GM04503 (cell line): Measurements from ENCODE around the gene DLG2.
"Not testable (repeated sequence)": the region's sequence is repeated elsewhere in the genome, so short reads cannot be mapped to it uniquely, and the experiment has no call there.

ENCODE experiments used
- DNase-seq: peaks from one replicate; pipeline ENCODE4 v3.0.0-alpha.2; 2012; ENCODE audit warnings: low read depth

Gene DLG2

DNA sequence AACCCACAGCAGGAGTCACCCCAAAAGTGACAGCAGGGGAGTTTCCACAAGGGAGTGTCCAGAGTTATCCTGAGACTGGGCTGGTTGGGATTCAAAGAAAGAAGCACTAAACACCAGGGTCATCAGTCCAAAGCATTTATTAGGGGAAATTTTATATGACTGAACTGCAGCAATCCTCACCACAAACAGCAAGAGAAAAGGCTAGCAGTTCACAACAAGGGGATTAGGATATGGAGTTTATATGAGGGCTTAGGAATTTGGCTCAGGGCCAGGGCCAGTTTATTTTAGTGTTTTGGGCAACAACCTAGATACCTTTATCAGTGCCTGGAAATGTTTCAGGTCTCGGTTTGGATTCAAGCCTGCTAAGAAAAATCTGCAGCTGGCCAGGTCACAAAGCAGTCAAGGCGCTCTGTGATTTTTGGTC is 16.1 kb upstream of the DLG2 start:
- DNase-seq = no peak

DNA sequence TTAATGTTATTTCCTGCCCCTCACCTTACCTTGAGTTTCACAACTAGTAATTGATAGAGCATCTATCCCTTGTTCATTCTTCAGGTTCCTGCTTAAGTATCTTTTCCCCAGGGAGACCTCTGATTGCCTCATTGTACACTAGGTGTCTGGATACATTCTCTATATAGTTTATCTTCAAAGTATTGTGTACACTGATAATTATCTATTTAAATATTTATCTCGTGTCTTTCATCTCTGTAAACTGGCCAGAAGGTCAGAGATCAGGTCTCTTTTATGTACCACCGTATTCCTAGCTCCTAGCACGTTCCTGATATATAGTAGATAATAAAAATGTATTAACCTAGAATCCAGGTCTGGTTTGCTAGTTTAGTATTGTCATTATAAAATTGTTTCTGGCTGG is 7.6 kb upstream of the DLG2 start:
- DNase-seq = no peak

DNA sequence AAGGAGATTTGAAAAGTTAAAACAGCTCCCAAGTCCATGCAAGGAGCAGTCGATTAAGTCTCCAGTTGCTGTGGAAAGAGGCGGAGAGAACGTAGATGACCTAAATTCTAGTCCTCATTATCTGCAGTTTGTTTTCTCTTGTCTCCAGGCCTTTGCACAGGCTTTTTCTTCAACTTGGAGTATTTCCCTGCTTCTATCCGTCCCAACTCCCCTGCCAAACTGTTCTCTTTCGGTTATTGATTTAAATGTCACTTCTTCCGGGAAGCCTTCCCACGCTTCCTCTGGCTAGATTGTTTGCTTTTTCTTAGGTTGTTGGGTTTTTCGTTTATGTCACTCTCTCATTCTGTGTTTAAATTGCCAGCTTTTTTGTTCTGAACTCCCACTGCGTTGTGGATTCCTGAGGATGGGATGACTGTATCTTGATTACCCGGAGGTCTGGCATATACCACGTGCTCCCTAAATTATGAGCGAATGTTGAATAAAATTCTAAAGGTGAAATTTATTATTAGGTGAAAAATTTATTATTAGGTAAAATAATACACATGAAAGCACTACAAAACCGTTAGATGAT is 1.7 kb upstream of the DLG2 start:
- no peak for DNase-seq

DNA sequence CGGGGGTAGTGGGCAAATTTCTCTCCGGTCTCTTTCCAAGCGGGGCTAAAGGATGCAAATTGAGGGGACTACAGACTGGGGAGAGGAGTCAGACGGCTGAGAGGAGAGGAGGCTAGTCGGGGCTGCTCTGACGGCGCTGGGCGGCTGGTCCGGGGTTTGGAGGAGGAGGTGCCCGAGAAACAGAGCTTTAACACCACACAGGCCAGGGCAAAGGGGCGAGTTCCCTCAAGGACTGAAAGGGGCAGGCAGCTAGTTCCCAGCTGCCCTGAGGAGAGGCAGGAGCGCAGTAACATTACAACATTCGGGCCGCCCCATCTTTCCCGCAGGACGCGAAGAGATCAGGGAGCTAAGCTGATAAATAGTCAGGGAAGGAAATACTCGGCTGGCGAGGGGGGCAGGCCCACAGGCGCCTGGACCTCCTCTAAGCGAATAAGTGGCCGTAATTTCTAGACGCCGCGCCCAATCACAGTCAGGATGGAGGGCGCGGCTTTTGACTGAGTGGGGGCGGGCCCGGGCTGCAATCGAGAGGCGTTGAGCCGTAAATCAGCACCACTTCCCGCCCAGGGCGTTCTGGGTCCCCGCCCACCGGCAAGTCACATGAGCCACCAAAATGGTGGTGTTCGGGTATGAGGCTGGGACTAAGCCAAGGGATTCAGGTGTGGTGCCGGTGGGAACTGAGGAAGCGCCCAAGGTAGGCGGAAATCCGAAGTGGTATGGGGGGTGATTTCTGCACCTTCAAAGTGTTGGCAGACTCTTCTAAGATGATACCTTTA is 1.0 kb upstream of the DLG2 start, which contains the start of gene TMEM126B:
TSS of gene TMEM126B (plus strand) at position 596 of the 773 bp plus-strand sequence. CDS start at position 611, 15 bp downstream.
- peak; percentile 88 for DNase-seq

DNA sequence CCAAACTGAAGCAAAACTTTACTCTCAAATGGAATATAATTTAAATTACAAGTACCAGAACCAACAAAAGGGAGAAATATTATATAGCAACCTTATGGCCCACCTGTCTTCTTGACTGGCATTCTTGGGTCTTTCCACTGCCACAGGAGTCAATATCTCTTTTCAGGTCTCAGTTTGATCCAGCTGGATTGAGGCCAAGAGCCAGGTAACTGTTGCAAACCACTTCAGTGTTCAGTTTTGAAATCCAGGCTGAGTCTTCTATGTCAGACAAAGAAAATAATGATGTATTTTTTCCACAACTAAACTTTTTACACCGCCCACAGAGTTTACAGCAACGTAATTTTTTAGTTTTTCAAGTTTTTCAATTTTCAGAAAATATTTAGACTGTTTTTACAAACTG is 648 bp downstream of the DLG2 start:
- no peak for DNase-seq

DNA sequence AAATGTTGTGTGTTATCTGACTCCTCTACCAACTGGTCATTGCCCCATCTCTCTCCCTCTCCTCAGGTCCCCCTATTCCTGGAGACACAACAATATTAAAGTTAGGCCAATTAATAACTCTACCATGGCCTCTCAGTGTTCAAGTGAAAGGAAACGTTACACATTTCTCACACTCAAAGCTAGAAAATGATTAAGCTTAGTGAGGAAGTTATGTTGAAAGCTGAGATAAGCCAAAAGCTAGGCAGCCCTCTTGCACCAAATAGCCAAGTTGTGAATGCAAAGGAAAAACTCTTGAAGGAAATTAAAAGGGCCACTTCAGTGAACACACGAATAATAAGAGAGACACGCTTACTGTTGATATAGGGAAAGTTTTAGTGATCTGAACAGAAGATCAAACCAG is 6.9 kb downstream of the DLG2 start:
- no peak for DNase-seq

DNA sequence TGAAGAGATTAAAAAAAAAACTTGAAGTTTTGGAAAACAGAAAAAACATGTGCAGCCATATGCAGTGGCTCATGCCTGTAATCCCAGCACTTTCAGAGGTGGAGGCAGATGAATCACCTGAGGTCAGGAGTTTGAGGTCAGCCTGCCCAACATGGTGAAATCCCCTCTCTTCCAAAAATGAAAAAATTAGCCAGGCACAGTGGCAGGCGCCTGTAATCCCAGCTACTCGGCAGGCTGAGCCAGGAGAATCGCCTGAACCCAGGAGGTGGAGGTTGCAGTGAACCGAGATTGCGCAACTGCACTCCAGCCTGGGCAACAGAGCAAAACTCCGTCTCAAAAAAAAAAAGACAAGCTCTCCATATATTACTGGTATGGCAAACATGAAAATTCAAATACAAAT is 7.6 kb downstream of the DLG2 start:
- DNase-seq = no peak

DNA sequence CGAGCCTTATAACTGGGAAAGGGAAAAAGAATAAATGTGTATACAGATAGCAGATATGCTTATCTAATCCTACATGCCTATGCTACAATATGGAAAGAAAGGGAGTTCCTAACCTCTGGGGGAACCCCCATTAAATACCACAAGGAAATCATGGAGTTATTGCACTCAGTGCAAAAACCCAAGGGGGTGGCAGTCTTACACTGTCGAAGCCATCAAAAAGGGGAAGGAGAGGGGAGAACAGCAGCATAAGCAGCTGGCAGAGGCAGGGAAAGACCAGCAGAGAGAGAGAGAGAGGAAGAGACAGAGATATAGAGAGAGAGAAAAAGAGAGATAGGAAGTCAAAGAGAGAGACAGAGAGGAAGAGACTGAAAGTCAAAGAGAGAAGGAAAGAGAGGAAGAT is 15.5 kb downstream of the DLG2 start:
- DNase-seq = not testable (repeated sequence)

DNA sequence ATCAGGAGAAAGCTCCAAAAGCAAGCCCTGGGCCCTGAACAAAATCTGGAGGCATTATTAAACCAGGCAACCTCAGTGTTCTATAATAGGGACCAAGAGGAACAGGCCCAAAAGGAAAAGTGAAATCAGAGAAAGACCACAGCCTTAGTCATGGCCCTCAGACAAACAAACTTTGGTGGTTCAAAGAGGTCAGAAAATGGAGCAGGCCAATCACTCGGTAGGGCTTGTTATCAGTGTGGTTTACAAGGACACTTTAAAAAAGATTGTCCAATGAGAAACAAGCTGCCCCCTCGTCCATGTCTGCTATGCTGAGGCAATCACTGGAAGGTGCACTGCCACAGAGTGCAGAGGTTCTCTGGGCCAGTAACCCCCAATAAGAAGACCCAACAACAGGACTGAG is 17.9 kb downstream of the DLG2 start:
- DNase-seq = not testable (repeated sequence)

DNA sequence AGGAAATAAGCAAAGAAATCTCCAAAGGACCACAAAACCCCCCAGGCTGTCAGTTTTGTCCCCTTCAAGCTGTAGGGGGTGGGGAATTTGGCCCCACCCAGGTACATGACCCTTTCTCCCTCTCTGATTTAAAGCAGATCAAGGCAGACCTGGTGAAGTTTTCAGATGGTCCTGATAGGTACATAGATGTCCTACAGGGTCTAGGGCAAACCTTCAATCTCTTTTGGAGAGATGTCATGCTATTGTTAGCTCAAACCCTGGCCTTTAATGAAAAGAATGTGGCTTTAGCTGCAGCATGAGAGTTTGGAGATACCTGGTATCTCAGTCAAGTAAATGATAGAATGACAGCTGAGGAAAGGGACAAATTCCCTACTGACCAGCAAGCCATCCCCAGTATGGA is 18.5 kb downstream of the DLG2 start:
- DNase-seq = not testable (repeated sequence)

DNA sequence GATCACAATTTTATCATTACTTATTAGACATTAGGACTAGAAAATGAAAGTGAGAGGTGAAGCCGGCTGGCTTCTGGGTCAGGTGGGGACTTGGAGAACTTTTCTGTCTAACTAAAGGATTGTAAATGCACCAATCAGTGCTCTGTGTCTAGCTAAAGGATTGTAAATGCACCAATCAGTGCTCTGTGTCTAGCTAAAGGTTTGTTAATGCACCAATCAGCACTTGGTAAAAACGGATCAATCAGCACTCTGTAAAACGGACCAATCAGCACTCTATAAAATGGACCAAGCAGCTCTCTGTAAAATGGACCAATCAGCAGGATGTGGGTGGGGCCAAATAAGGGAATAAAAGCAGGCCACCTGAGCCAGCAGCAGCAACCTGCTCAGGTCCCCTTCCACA is 20.9 kb downstream of the DLG2 start:
- not testable (repeated sequence) for DNase-seq

DNA sequence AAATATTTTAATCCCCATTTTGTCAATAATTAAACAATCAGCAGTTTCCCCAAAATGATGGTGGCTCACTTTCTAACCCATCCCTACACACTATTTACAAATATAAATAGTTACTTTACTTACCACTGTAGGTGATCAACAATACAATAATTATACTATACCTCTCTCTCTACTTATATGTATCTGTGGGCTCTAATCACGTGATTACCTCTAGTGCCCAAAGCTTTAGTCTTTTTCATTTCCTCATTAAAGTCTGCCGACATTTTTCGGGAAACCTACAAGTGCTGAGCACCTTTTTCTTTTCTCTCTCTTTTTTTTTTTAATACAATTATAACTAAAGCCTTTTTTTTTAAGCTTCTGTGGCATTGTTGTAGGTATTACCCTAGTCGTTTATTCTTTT is 23.9 kb downstream of the DLG2 start:
- no peak for DNase-seq

DNA sequence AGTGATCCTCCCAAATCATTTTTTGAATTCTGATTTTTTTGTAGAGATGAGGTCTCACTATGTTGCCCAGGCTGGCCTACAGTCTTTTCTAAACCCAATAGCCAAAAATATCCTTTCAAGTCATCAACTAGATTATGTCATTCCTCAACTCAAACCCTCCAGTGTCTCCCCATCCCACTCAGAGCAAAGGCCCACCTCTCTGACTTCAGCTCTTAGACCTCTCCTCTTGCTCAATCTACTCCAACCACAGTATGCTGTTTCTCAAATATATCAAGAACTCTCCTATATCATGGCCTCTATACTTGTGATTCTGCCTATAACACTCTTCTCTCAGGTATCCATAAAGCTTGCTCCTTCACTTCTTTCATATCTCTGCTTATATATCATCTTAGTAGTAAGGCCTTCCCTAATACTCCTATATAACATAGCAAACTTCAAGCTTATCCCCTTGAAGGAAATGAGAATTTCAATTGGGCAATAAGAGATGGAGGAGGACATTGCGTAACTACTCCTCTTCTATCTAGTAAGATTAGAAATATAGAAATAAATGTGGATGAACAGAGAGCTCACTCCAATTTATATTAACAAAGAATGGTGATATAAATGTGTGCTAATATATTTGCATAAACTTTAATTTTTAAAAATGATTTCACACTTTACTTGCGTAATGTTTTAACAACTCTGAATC is 24.5 kb downstream of the DLG2 start:
- DNase-seq = no peak

DNA sequence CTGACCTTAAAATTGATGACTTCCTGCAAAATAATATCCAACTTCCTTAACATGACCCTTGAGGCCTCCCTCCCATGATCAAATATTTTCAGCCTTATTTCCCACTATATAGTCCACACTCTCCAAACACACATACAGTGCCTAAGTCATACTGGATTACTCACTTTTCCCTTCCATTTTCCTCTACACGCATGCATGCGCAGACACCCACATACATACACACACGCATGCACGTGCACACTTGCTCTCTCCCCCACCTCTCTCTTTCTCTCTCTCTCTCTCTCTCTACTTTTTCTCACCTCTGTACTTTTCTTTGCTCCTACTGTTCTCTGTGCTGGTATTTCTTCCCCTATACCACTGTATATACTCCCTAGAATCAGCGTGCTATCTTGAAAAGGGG is 28.1 kb downstream of the DLG2 start:
- no peak for DNase-seq

DNA sequence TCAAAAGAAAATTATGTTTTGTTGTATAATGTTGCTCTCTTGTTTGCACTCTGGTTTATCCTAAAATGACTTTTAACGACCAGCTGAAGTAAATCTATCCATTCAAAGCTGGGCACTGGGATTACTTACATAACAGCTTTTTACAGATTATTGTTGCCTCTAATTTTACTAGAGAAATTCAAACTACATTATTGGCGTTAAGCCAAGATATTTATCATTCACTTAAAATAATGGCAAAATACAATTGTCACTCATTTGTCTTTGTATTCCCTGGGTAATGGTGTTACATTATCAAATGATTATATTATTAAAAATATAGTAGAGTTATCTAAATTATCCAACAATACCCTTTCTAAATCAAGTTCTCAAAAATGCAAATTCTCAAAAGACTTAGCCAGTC is 30.3 kb downstream of the DLG2 start:
- no peak for DNase-seq

DNA sequence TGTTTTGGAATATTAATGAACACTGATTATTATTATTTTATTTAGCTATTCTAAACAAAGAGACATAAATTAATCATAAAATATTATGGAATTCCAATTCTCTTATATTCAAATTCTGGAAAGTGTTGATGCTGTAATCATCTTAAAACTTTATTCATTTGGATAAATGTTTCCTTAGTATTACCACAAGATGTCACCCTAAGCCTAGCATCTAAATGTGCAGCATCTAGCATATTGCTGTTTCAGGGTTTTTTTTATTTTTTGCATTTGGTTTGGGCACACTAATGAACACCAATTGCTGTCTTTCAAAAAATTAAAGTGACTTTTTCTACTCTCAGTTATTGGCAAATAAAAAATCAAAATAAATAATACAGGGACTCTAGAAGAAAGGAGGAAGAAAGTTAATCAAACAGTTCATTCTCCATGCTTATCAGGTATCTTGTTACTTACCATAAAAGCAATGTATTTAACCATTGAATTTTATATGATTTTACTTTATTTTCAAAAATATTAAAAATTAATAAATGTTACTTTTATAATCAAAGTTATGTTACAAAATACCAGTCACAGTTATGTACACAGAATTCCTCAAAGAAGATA is 31.8 kb downstream of the DLG2 start:
- peak; percentile 9 for DNase-seq

DNA sequence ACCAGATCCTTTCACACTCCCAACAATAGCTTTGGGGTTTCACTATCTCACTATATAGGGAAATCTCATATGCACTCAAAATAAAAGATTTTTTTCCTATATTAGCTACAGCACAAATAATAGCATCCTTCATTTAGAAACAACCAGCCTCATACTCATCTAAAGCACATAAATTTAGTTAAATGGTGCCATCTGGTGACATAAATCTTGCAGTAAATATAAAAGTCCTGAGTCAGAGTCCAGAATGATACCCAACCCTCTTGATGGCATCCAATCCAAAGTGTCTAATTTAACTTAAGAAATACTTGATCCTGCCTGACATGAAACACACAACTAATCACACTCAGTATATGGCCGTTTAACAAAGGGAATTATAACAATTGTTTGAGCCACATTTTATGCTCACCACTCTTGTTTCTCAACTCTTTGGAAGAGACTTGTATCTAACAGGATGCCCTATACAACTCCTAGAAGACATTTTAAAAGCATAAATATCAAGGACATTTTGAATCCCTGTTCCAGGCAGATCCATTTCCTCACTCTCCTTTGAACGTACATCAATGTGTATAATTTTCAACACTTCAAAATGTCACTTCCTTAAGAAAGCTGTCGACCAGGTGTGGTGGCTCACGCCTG is 36.2 kb downstream of the DLG2 start:
- DNase-seq = peak; percentile 13

DNA sequence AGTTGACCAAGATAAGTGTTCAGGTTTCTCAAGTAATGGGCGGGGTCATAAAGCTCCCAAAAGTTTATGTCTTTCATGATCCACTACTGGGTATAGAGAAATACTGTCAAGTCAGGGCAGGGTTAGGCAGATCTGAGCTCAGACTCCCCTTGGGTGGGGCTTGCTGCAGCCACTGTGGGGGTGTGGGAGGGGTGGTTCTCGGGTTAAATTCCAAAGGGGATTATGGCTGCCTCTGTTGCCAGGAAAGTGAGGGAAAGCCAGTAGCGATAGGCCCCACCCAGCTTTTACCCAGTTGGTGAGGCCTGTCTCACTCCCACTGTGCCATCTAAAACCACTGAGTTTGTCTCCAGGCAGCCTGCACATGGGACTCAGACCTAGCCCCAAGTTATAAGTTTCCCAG is 37.8 kb downstream of the DLG2 start:
- no peak for DNase-seq

DNA sequence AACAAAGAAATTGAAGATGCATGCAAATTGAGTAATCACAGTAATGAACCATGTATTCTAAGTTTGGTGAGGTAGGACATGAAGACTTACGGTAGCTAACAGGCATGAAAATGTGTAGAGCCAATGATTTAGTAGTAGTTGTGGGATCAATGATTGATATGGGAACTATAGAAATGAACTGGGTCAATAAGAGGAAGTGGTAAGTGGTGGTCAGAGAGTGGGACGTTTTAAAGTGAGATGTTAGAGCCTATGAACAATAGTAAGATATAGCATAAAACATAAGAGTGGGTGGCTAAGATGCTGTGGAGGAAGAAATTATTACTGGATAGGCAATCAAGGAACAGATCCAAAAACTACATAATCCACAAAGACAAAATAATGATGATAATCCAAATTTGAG is 45.0 kb downstream of the DLG2 start:
- no peak for DNase-seq

DNA sequence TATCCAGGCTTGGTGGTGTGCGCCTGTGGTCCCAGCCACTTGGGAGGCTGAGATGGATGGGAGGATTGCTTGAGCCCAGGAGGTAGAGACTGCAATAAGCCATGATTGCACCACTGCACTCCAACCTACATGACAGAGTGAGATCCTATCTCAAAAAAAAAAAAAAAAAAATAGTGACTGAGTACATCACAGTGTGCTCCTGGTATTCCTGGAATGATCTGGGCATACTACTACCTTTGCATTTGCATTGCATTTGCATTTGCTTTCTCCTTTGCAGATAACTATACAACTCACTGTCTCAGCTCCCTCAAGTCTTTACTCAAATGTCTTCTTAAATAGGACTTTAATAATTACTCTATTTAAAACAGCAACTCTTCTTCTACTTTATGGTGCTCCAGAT is 51.8 kb downstream of the DLG2 start:
- no peak for DNase-seq

DNA sequence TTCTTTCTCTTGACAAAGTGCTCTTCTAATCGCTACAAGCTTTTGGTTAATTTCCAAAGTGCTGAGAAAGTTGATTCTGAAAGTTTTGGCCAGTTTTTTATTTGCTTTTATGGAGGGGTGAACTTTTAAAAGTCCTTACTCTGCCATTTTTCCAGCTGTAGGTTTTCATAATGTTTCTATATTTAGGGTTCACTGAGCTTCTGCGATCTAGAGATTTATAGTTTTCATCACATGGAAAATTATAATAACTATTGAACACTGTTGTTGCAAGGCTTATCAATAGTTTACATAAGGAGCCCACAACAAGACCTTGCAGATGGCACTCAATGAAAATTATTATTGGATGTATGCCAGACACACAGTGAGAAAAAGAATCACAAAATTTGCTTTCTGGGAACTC is 55.1 kb downstream of the DLG2 start:
- no peak for DNase-seq

DNA sequence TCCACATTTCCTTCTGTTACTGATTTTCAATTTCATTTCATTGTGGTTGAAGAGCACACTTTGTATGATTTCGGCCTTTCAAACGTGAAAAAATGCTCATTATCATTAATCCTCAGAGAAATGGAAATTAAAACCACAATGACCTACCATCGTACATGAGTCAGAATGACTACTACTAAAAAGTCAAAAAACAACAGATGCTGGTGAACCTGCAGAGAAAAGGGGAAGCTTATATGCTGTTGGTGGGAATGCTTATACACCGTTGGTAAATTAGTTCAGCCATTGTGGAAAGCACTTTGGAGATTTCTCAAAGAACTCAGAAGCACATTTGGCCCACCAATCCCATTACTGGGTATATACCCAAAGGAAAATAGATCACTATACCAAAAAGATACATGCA is 57.6 kb downstream of the DLG2 start:
- DNase-seq = no peak
